Measurements from ENCODE around the gene LCP2. TPM values are rescaled to one million over a fixed set of nuclear protein-coding genes. Genes with fewer than 3 reads are reported as not detected.

Gene LCP2
- total and polyA plus RNA-seq, 2 donors (not counting 1 experiment from before 2014, with no cell fraction given): 11.7 to 13.9 TPM

DNA sequence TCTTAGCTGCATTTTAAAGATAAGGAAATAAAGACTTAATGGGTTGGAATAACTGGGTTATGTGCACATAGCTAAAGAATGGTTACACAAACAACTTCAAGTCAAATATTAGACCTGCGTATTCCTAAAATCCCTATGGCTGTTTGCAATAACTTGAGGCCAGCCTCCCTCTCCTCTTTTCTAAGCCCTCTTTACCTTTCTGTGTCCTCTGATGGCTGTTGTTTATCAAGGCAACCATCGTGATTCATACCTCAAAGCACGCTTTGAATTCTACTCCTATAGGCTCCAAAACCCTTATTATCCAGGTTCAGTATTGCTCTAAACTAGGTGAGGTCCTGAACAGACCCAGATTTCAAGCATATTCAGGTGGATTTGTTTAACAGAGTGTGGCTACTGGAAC, 45.6 kb upstream of the LCP2 start:
- H3K4me2 ChIP-seq (replicated peaks; ENCODE audit: low read depth, low read length, poor library complexity, severe bottlenecking): no peak overlapping the region
- TF ChIP-seq, protein P1, sequence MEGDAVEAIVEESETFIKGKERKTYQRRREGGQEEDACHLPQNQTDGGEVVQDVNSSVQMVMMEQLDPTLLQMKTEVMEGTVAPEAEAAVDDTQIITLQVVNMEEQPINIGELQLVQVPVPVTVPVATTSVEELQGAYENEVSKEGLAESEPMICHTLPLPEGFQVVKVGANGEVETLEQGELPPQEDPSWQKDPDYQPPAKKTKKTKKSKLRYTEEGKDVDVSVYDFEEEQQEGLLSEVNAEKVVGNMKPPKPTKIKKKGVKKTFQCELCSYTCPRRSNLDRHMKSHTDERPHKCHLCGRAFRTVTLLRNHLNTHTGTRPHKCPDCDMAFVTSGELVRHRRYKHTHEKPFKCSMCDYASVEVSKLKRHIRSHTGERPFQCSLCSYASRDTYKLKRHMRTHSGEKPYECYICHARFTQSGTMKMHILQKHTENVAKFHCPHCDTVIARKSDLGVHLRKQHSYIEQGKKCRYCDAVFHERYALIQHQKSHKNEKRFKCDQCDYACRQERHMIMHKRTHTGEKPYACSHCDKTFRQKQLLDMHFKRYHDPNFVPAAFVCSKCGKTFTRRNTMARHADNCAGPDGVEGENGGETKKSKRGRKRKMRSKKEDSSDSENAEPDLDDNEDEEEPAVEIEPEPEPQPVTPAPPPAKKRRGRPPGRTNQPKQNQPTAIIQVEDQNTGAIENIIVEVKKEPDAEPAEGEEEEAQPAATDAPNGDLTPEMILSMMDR (IDR thresholded peaks at IDR 0.05): no peak
- no peak for TF ChIP-seq EZH2 (IDR thresholded peaks at IDR 0.05; ENCODE audit: borderline replicate concordance, insufficient read depth, low read depth, low read length, poor library complexity, severe bottlenecking)
- H3K27ac Mint-ChIP-seq: no peak overlapping the region
- no peak for DNase-seq
- no peak for ATAC-seq (ENCODE audit: low read depth)
- 100% methylated on average over 2 of the region's 3 CpGs for WGBS (ENCODE audit: insufficient coverage)
- H3K79me2 ChIP-seq (ENCODE audit: control insufficient read depth, insufficient read depth, low read length): no peaks in the 10 kb centered on the region
- H3K4me1 ChIP-seq (ENCODE audit: control insufficient read depth in 2 of 2, insufficient read depth in 2 of 2, low read length in 2 of 2): peaks cover 5 to 9% of the 10 kb centered on the region in 2 donors
- H3K4me3 ChIP-seq (ENCODE audit: control extremely low read depth in 1 of 5, extremely low read depth in 1 of 5, insufficient read depth in 1 of 5, low read depth in 2 of 5, low read length in 4 of 5): no peak overlapping the region
- intact Hi-C loops (cut with micrococcal nuclease): no loop called here
- peaks cover 25% of the 10 kb centered on the region for H3K27me3 Mint-ChIP-seq
- ChIA-PET POLR2A (interaction anchor here (0.6 kb wide), 1 partner anchor 74 kb away, joined by 3 read pairs; no protein-coding TSS in a partner anchor), CTCF (interaction anchor here (1.1 to 8.0 kb wide), 4 partner anchors 68 to 117 kb away, joined by 3 to 218 read pairs (median 116); no protein-coding TSS in a partner anchor)
- peaks cover 0 to 13% (median 5%) of the 10 kb centered on the region in 3 donors for H3K9me3 ChIP-seq (ENCODE audit: control extremely low read depth in 1 of 3, control insufficient read depth in 2 of 3, insufficient read depth in 1 of 3, low read length in 2 of 3)
- H4K20me1 ChIP-seq (ENCODE audit: control insufficient read depth, insufficient read depth, low read length, poor library complexity, severe bottlenecking): no peaks in the 10 kb centered on the region
- H3K4me3 Mint-ChIP-seq: no peak overlapping the region
- peaks cover 7% of the 10 kb centered on the region for H3K4me1 Mint-ChIP-seq
- peaks cover 0 to 3% (median 1%) of the 10 kb centered on the region in 4 experiments for H3K27me3 ChIP-seq (replicated peaks in 1 of 4; ENCODE audit: control extremely low read depth in 1 of 4, control insufficient read depth in 3 of 4, insufficient read depth in 4 of 4, low read length in 3 of 4)
- no peak overlapping the region for H2AFZ ChIP-seq (ENCODE audit: insufficient read depth, low read depth, low read length, poor library complexity, severe bottlenecking)
- no peak overlapping the region for H3K9ac ChIP-seq (ENCODE audit: low read length)
- no peaks in the 10 kb centered on the region for H3K9me3 Mint-ChIP-seq (ENCODE audit: insufficient read depth)
- no peak overlapping the region for H3K27ac ChIP-seq (ENCODE audit: low read length in 2 of 2)
- H3K36me3 ChIP-seq (replicated peaks in 1 of 2; ENCODE audit: control extremely low read depth in 1 of 2, control insufficient read depth in 1 of 2, extremely low read depth in 1 of 2, insufficient read depth in 2 of 2, low read length in 1 of 2): no peaks in the 10 kb centered on the region

DNA sequence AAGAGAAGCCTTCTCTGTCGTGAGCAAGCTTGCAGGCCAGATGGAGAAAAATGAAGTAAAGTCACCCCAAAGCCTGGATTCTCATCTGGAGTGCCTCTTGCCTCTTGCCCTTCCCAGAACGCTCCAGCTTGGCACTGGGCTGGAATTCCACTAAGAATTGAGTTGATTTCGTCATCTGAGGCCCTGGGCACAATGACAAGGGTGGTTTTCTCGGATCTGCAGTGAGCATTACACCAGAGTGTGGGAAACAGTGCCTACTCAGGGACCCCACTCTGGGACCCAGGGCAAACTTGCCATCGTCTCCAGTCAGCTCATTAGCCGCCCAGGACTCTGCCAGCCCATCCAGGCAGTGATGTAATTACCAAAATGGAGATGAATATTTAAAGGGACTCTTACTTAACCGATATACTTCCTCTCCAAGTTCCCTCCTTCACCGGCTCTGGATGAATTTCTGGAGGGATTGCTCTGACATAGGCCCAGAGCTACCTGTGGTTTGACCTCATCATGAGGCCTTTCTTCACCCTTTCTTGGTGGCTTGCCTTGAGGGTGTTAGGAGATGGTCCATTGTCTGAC, 44.7 kb upstream of the LCP2 start:
- ChIA-PET POLR2A (no interaction called here), CTCF (interaction anchor here (1.1 to 8.0 kb wide), 6 partner anchors 15 to 116 kb away, joined by 3 to 218 read pairs (median 86); partner anchors contain the start of gene LCP2)
- no peak overlapping the region for H3K4me2 ChIP-seq (replicated peaks; ENCODE audit: low read depth, low read length, poor library complexity, severe bottlenecking)
- H3K9ac ChIP-seq (ENCODE audit: low read length): no peak overlapping the region
- 92% methylated on average over 4 of the region's 8 CpGs for WGBS (ENCODE audit: insufficient coverage)
- no peaks in the 10 kb centered on the region for H3K27me3 ChIP-seq (replicated peaks in 1 of 4; ENCODE audit: control extremely low read depth in 1 of 4, control insufficient read depth in 3 of 4, insufficient read depth in 4 of 4, low read length in 3 of 4)
- no peak overlapping the region for H3K27ac ChIP-seq (ENCODE audit: low read length in 2 of 2)
- TF ChIP-seq EZH2 (IDR thresholded peaks at IDR 0.05; ENCODE audit: borderline replicate concordance, insufficient read depth, low read depth, low read length, poor library complexity, severe bottlenecking): no peak
- TF ChIP-seq, protein P1 (IDR thresholded peaks at IDR 0.05): no peak
- H3K36me3 ChIP-seq (replicated peaks in 1 of 2; ENCODE audit: control extremely low read depth in 1 of 2, control insufficient read depth in 1 of 2, extremely low read depth in 1 of 2, insufficient read depth in 2 of 2, low read length in 1 of 2): no peaks in the 10 kb centered on the region
- H3K4me3 Mint-ChIP-seq: no peak overlapping the region
- no peak overlapping the region for H2AFZ ChIP-seq (ENCODE audit: insufficient read depth, low read depth, low read length, poor library complexity, severe bottlenecking)
- peaks cover 17% of the 10 kb centered on the region for H3K27me3 Mint-ChIP-seq
- H3K9me3 Mint-ChIP-seq (ENCODE audit: insufficient read depth): no peaks in the 10 kb centered on the region
- H3K4me3 ChIP-seq (ENCODE audit: control extremely low read depth in 1 of 5, extremely low read depth in 1 of 5, insufficient read depth in 1 of 5, low read depth in 2 of 5, low read length in 4 of 5): no peak overlapping the region
- peaks cover 5 to 9% of the 10 kb centered on the region in 2 donors for H3K4me1 ChIP-seq (ENCODE audit: control insufficient read depth in 2 of 2, insufficient read depth in 2 of 2, low read length in 2 of 2)
- H4K20me1 ChIP-seq (ENCODE audit: control insufficient read depth, insufficient read depth, low read length, poor library complexity, severe bottlenecking): no peaks in the 10 kb centered on the region
- no peaks in the 10 kb centered on the region for H3K79me2 ChIP-seq (ENCODE audit: control insufficient read depth, insufficient read depth, low read length)
- no peak overlapping the region for H3K27ac Mint-ChIP-seq
- intact Hi-C loops (cut with micrococcal nuclease): no loop called here
- H3K4me1 Mint-ChIP-seq: peaks cover 7% of the 10 kb centered on the region
- H3K9me3 ChIP-seq (ENCODE audit: control extremely low read depth in 1 of 3, control insufficient read depth in 2 of 3, insufficient read depth in 1 of 3, low read length in 2 of 3): peaks cover 0 to 13% (median 5%) of the 10 kb centered on the region in 3 donors
- DNase-seq: no peak
- ATAC-seq (ENCODE audit: low read depth): no peak

All from B cell (primary cell).